ENCODE measurements around the gene C1orf167.

DNA sequence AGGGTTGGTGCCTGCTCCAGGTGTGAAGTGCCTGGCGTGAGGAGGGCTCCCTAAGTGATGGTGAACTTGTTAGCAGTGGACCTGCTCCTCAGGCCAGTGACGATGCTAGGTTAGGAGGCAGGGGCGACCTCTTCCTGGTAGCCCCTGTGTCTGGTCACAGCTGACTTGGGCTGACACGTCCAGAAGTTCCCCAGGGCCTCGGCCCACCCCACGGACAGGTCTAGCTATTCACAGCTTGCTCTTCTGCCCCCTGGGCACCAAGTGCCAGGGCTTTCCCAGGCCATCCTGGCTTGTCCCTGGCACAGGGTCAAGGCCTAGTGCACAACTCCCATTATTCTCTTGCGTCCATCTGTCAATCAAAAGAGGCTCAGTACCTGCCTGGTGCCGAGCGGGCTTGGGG is 10.9 kb upstream of the C1orf167 start:
- TF ChIP-seq, protein P1, sequence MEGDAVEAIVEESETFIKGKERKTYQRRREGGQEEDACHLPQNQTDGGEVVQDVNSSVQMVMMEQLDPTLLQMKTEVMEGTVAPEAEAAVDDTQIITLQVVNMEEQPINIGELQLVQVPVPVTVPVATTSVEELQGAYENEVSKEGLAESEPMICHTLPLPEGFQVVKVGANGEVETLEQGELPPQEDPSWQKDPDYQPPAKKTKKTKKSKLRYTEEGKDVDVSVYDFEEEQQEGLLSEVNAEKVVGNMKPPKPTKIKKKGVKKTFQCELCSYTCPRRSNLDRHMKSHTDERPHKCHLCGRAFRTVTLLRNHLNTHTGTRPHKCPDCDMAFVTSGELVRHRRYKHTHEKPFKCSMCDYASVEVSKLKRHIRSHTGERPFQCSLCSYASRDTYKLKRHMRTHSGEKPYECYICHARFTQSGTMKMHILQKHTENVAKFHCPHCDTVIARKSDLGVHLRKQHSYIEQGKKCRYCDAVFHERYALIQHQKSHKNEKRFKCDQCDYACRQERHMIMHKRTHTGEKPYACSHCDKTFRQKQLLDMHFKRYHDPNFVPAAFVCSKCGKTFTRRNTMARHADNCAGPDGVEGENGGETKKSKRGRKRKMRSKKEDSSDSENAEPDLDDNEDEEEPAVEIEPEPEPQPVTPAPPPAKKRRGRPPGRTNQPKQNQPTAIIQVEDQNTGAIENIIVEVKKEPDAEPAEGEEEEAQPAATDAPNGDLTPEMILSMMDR (IDR thresholded peaks at IDR 0.05): no peak
- TF ChIP-seq POLR2A (IDR thresholded peaks at IDR 0.05) (no peak), EP300 (IDR thresholded peaks at IDR 0.05) (no peak), POLR2AphosphoS5 (IDR thresholded peaks at IDR 0.05) (no peak)
